ENCODE measurements around the gene KDF1. TPM values are rescaled to one million over a fixed set of nuclear protein-coding genes. Genes with fewer than 3 reads are reported as not detected.

Gene KDF1
- total and polyA plus RNA-seq, 4 donors, result 1.0 to 4.6 (median 1.8) TPM

DNA sequence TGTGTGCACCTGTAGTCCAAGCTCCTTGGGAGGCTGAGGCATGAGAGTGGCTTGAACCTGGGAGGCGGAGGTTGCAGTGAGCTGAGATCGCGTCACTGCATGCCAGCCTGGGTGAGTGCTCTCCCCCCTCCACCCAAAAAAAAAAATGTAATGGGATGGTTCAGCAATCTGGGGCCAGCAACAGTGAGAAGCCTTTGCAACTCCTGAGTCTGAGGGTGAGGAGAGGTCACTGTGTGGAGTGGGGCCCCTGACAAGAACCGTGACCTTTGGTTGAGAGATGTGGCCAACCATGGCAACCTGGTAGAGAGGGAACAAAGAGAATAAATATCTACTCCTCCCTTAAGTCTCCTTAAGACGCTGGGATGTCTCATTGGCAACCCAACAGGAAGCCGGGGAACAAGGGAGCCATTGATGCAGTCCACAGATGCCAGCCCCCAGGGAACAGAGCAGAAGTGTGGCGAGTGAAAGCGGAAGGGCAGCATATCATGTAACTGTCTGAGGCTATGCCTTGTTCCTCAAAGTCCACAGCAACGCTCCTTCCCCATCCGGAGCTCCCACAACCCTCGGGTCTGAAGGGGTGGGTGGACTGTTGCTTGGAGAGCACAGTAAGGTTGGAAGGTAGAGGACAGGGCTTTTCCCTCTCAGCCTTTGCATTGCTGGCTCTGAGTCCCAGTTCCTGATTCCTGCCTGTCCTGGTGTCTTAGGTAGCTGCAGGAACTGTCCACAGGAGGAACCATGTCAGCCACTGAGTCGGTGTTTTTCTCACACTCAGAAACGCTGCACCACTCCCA is 41.5 kb upstream of the KDF1 start:
- peaks cover 0 to 4% (median 3%) of the 10 kb centered on the region in 4 donors for H3K4me1 ChIP-seq (ENCODE audit: control insufficient read depth in 4 of 4, insufficient read depth in 4 of 4, low read length in 3 of 4)
- WGBS, result 71% methylated on average over 13 of the region's 13 CpGs
- H3K4me3 ChIP-seq (ENCODE audit: low read depth in 1 of 3, low read length in 3 of 3), result no peak overlapping the region
- H3K9me3 ChIP-seq (ENCODE audit: control insufficient read depth in 4 of 4, low read length in 3 of 4), result no peaks in the 10 kb centered on the region
- H3K27me3 ChIP-seq (ENCODE audit: control insufficient read depth in 4 of 4, insufficient read depth in 4 of 4, low read length in 3 of 4), result no peaks in the 10 kb centered on the region
- H3K9ac ChIP-seq (ENCODE audit: low read depth in 1 of 2, low read length in 2 of 2), result no peak overlapping the region
- no peak overlapping the region for H3K27ac ChIP-seq (ENCODE audit: low read depth in 1 of 2, low read length in 2 of 2)
- no peak for DNase-seq (ENCODE audit: low spot score)
- H3K36me3 ChIP-seq (ENCODE audit: control insufficient read depth in 4 of 4, insufficient read depth in 3 of 4, low read depth in 1 of 4, low read length in 3 of 4), result no peaks in the 10 kb centered on the region
- TF ChIP-seq SP1 (IDR thresholded peaks at IDR 0.05) (peak; percentile 10), JUND (IDR thresholded peaks at IDR 0.05) (no peak), TAF1 (conservative IDR thresholded peaks at IDR 0.05) (no peak)

DNA sequence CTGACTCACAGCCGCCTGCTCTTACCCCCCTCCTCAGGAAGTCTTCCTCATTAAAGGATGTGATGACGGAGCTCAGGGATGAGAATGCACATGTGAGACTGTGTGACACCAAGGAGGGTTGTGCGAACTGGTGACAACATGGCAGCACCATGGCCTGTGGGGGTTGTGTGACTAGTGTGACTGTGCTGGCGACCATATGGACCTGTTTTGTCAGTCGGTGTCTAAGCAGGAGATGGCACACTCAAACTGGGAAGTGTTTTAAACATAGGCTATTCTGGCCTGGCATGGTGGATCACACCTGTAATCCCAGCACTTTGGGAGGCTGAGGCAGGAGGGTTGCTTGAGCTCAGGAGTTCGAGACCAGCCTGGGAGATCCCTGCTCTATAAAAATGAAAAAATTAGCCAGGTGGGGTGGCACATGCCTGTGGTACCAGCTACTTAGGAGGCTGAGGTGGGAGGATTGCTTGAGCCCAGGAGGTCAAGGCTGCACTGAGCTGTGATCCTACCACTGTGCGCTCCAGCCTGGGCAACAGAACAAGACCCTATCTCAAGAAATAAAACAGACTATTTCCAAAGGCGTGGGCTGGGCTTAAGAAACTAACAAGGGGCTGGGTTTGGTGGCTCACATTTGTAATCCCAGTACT is 40.7 kb upstream of the KDF1 start:
- Histone ChIP-seq H3K4me1 (ENCODE audit: control insufficient read depth in 4 of 4, insufficient read depth in 4 of 4, low read length in 3 of 4) (peaks cover 0 to 4% (median 3%) of the 10 kb centered on the region in 4 donors), H3K9me3 (ENCODE audit: control insufficient read depth in 4 of 4, low read length in 3 of 4) (no peaks in the 10 kb centered on the region), H3K27ac (ENCODE audit: low read depth in 1 of 2, low read length in 2 of 2) (no peak overlapping the region), H3K36me3 (ENCODE audit: control insufficient read depth in 4 of 4, insufficient read depth in 3 of 4, low read depth in 1 of 4, low read length in 3 of 4) (no peaks in the 10 kb centered on the region), H3K4me3 (ENCODE audit: low read depth in 1 of 3, low read length in 3 of 3) (no peak overlapping the region), H3K27me3 (ENCODE audit: control insufficient read depth in 4 of 4, insufficient read depth in 4 of 4, low read length in 3 of 4) (no peaks in the 10 kb centered on the region), H3K9ac (ENCODE audit: low read depth in 1 of 2, low read length in 2 of 2) (no peak overlapping the region)
- WGBS, result 88% methylated on average over 8 of the region's 8 CpGs
- TF ChIP-seq YY1 (IDR thresholded peaks at IDR 0.05), result no peak
- TF ChIP-seq HNF4G (IDR thresholded peaks at IDR 0.05), result no peak
- TF ChIP-seq, protein P1, sequence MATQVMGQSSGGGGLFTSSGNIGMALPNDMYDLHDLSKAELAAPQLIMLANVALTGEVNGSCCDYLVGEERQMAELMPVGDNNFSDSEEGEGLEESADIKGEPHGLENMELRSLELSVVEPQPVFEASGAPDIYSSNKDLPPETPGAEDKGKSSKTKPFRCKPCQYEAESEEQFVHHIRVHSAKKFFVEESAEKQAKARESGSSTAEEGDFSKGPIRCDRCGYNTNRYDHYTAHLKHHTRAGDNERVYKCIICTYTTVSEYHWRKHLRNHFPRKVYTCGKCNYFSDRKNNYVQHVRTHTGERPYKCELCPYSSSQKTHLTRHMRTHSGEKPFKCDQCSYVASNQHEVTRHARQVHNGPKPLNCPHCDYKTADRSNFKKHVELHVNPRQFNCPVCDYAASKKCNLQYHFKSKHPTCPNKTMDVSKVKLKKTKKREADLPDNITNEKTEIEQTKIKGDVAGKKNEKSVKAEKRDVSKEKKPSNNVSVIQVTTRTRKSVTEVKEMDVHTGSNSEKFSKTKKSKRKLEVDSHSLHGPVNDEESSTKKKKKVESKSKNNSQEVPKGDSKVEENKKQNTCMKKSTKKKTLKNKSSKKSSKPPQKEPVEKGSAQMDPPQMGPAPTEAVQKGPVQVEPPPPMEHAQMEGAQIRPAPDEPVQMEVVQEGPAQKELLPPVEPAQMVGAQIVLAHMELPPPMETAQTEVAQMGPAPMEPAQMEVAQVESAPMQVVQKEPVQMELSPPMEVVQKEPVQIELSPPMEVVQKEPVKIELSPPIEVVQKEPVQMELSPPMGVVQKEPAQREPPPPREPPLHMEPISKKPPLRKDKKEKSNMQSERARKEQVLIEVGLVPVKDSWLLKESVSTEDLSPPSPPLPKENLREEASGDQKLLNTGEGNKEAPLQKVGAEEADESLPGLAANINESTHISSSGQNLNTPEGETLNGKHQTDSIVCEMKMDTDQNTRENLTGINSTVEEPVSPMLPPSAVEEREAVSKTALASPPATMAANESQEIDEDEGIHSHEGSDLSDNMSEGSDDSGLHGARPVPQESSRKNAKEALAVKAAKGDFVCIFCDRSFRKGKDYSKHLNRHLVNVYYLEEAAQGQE (IDR thresholded peaks at IDR 0.05), result no peak
- TF ChIP-seq RAD21 (IDR thresholded peaks at IDR 0.05), result no peak
- TF ChIP-seq ZBTB33 (IDR thresholded peaks at IDR 0.05), result no peak
- TF ChIP-seq HNF4A (conservative IDR thresholded peaks at IDR 0.05), result no peak
- no peak for DNase-seq (ENCODE audit: low spot score)

GRCh38 chr1:27000090-27000816 is 40.0 kb upstream of the KDF1 start:
- no peaks in the 10 kb centered on the region for H3K9me3 ChIP-seq (ENCODE audit: control insufficient read depth in 4 of 4, low read length in 3 of 4)
- no peaks in the 10 kb centered on the region for H3K36me3 ChIP-seq (ENCODE audit: control insufficient read depth in 4 of 4, insufficient read depth in 3 of 4, low read depth in 1 of 4, low read length in 3 of 4)
- no peak overlapping the region for H3K27ac ChIP-seq (ENCODE audit: low read depth in 1 of 2, low read length in 2 of 2)
- H3K9ac ChIP-seq (ENCODE audit: low read depth in 1 of 2, low read length in 2 of 2), result no peak overlapping the region
- no peaks in the 10 kb centered on the region for H3K27me3 ChIP-seq (ENCODE audit: control insufficient read depth in 4 of 4, insufficient read depth in 4 of 4, low read length in 3 of 4)
- WGBS, result 85% methylated on average over 9 of the region's 9 CpGs
- peaks cover 0 to 4% (median 3%) of the 10 kb centered on the region in 4 donors for H3K4me1 ChIP-seq (ENCODE audit: control insufficient read depth in 4 of 4, insufficient read depth in 4 of 4, low read length in 3 of 4)
- DNase-seq (ENCODE audit: low spot score), result no peak
- no peak overlapping the region for H3K4me3 ChIP-seq (ENCODE audit: low read depth in 1 of 3, low read length in 3 of 3)
- no peak for TF ChIP-seq SP1 (IDR thresholded peaks at IDR 0.05)
- TF ChIP-seq TAF1 (conservative IDR thresholded peaks at IDR 0.05), result no peak
- no peak for TF ChIP-seq HNF4A (conservative IDR thresholded peaks at IDR 0.05)
- TF ChIP-seq GABPA (IDR thresholded peaks at IDR 0.05 in 1 of 2, conservative IDR thresholded peaks at IDR 0.05 in 1 of 2), result no peak
- TF ChIP-seq, protein P1 (IDR thresholded peaks at IDR 0.05), result no peak
- no peak for TF ChIP-seq FOXA2 (IDR thresholded peaks at IDR 0.05)
- no peak for TF ChIP-seq ATF3 (IDR thresholded peaks at IDR 0.05)
- no peak for TF ChIP-seq HNF4G (IDR thresholded peaks at IDR 0.05)
- TF ChIP-seq, protein P2, sequence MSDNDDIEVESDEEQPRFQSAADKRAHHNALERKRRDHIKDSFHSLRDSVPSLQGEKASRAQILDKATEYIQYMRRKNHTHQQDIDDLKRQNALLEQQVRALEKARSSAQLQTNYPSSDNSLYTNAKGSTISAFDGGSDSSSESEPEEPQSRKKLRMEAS (IDR thresholded peaks at IDR 0.05), result no peak
- no peak for TF ChIP-seq NR2F2 (IDR thresholded peaks at IDR 0.05)
